ENCODE results near the gene PDE9A.

GRCh38 chr21:42819861-42820615 lies 166.6 kb downstream of the PDE9A start:
- TF ChIP-seq HDGF (IDR thresholded peaks at IDR 0.05; ENCODE audit: borderline replicate concordance) (no peak), ELF4 (IDR thresholded peaks at IDR 0.05) (no peak), FOXK2 (IDR thresholded peaks at IDR 0.05) (no peak), PKNOX1 (IDR thresholded peaks at IDR 0.05) (no peak), TARDBP (IDR thresholded peaks at IDR 0.05) (no peak), SUZ12 (IDR thresholded peaks at IDR 0.05) (no peak), SP1 (IDR thresholded peaks at IDR 0.05) (no peak), FOXA1 (IDR thresholded peaks at IDR 0.05) (no peak), NFRKB (IDR thresholded peaks at IDR 0.05) (no peak), FOXM1 (IDR thresholded peaks at IDR 0.05; ENCODE audit: borderline replicate concordance) (no peak)
